ENCODE data around the gene CDH13. TPM values are rescaled to one million over a fixed set of nuclear protein-coding genes. Genes with fewer than 3 reads are reported as not detected.

The CDH13 gene
- total and polyA plus RNA-seq, 9 of the 15 experiments (the other 6 are each of a cell fraction or from before 2014, with no cell fraction given): 0.03 TPM; not detected in 8

DNA sequence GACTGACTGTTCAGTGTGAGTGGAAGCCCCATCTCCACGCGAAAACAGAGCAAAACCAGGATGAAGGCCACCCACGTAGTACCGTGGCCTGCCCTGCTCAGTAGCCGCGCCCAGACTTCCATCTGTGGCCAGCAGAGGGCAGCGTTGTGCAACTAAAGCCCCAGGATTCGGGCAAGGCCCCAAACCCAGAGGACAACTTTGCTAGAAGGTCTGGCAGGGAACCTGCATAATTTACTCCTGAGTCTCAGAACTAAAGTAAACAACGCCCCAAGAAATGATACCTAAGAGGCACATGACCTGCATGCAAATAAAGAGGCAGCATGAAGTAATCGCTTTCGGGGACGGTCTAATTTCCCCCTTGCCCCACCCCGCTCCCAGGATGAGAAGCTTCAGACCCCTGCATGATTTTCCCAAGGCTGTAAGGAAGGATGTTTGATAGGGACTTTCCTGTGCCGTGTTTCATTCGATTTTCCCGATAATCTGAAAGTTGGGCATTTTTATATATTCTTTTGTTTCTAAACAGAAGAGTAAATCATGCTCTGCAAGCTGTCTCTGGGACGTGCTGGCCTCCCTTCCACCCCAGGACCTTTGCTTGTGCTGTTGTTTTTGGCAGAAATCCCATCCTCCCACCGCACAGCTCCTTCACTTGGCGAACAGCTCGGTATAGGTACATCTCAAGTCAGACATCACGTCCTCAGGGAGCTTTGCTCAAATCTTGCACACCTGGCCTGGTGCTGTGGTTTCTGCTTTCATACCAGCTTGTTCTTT lies 1199.6 kb downstream of the CDH13 start (continued):
- TF ChIP-seq ZNF75A (CRISPR knock-in tag; IDR thresholded peaks at IDR 0.05) (no peak), THRAP3 (IDR thresholded peaks at IDR 0.05; ENCODE audit: borderline replicate concordance) (no peak), ZNF431 (CRISPR knock-in tag; IDR thresholded peaks at IDR 0.05) (no peak), CBX5 (IDR thresholded peaks at IDR 0.05; ENCODE audit: borderline replicate concordance, low read depth) (no peak), GABPB2 (CRISPR knock-in tag; conservative IDR thresholded peaks at IDR 0.05) (no peak), SNAPC5 (CRISPR knock-in tag; IDR thresholded peaks at IDR 0.05) (no peak), HNRNPLL (IDR thresholded peaks at IDR 0.05; ENCODE audit: low read depth, low read length, poor library complexity, severe bottlenecking) (no peak), BCOR (IDR thresholded peaks at IDR 0.05) (no peak), ZNF217 (CRISPR knock-in tag; IDR thresholded peaks at IDR 0.05) (0 out of 2 replicates have a peak, but pooled peaks have one; percentile 25), ASH1L (IDR thresholded peaks at IDR 0.05; ENCODE audit: borderline replicate concordance, low read depth, partially characterized antibody) (no peak), IFI16 (CRISPR knock-in tag; IDR thresholded peaks at IDR 0.05) (no peak), ZNF263 (CRISPR knock-in tag; IDR thresholded peaks at IDR 0.05; ENCODE audit: borderline replicate concordance) (no peak), CEBPG (CRISPR knock-in tag; IDR thresholded peaks at IDR 0.05) (no peak; the same call in 1 of the 2 replicates), CEBPG (tag; conservative IDR thresholded peaks at IDR 0.05 in 1 of 2, IDR thresholded peaks at IDR 0.05 in 1 of 2) (0 out of 4 replicates have a peak, but pooled peaks of 1 of the 2 experiments have one; percentile 18), EHMT2 (IDR thresholded peaks at IDR 0.05) (no peak), MAZ (CRISPR knock-in tag; conservative IDR thresholded peaks at IDR 0.05 in 1 of 2, IDR thresholded peaks at IDR 0.05 in 1 of 2) (peak in 1 of 2 experiments; percentile 24; a peak in 1 of 4 replicates), BCL6 (CRISPR knock-in tag; IDR thresholded peaks at IDR 0.05) (no peak), RAD21 (CRISPR knock-in tag; conservative IDR thresholded peaks at IDR 0.05 in 1 of 2, IDR thresholded peaks at IDR 0.05 in 1 of 2) (peak; percentile 88 to 98), ZFP1 (CRISPR knock-in tag; IDR thresholded peaks at IDR 0.05) (no peak), OTX1 (CRISPR knock-in tag; IDR thresholded peaks at IDR 0.05) (no peak)
- TF ChIP-seq, protein P1, sequence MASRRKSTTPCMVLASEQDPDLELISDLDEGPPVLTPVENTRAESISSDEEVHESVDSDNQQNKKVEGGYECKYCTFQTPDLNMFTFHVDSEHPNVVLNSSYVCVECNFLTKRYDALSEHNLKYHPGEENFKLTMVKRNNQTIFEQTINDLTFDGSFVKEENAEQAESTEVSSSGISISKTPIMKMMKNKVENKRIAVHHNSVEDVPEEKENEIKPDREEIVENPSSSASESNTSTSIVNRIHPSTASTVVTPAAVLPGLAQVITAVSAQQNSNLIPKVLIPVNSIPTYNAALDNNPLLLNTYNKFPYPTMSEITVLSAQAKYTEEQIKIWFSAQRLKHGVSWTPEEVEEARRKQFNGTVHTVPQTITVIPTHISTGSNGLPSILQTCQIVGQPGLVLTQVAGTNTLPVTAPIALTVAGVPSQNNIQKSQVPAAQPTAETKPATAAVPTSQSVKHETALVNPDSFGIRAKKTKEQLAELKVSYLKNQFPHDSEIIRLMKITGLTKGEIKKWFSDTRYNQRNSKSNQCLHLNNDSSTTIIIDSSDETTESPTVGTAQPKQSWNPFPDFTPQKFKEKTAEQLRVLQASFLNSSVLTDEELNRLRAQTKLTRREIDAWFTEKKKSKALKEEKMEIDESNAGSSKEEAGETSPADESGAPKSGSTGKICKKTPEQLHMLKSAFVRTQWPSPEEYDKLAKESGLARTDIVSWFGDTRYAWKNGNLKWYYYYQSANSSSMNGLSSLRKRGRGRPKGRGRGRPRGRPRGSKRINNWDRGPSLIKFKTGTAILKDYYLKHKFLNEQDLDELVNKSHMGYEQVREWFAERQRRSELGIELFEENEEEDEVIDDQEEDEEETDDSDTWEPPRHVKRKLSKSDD (conservative IDR thresholded peaks at IDR 0.05; ENCODE audit: low read length): no peak
- TF ChIP-seq, protein P2, sequence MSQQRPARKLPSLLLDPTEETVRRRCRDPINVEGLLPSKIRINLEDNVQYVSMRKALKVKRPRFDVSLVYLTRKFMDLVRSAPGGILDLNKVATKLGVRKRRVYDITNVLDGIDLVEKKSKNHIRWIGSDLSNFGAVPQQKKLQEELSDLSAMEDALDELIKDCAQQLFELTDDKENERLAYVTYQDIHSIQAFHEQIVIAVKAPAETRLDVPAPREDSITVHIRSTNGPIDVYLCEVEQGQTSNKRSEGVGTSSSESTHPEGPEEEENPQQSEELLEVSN (IDR thresholded peaks at IDR 0.05; ENCODE audit: borderline replicate concordance in 1 of 2, extremely low read depth in 1 of 2, insufficient read depth in 1 of 2, insufficient read length in 1 of 2, low read depth in 1 of 2, low read length in 1 of 2, poor library complexity in 1 of 2, severe bottlenecking in 1 of 2): no peak

All from K562 (cell line).